Activated CD4-positive, alpha-beta memory T cell treated with anti-CD3 and anti-CD28 coated beads, Interleukin-2, amount 10 ng/mL, durations not matched to agents 7 days and 5 days (primary cell): Measurements from ENCODE around the gene CDC123. TPM values are rescaled to one million over a fixed set of nuclear protein-coding genes. Genes with fewer than 3 reads are reported as not detected.
"Not testable (repeated sequence)": the region's sequence is repeated elsewhere in the genome, so short reads cannot be mapped to it uniquely, and the experiment has no call there.

ENCODE experiments used
- CTCF ChIA-PET: fragments of 350-600 bp; sonication (Branson Sonifier 250); formaldehyde crosslinking; loops from one replicate; lab custom pipeline; 2021; ENCODE audit warnings: antibody characterized with exemption, inconsistent platforms; lab: Charles Lee
- POLR2A ChIA-PET: fragments of 350-600 bp; sonication (Branson Sonifier 250); formaldehyde crosslinking; loops from one replicate; lab custom pipeline; 2021; ENCODE audit warnings: antibody characterized with exemption; lab: Charles Lee
- DNase-seq: peaks from one replicate; pipeline ENCODE4 v3.0.0-alpha.2; 2020
- H3K27ac Mint-ChIP-seq: one replicate; pipeline ENCODE4 v1.8.0; 2021; ENCODE audit warnings: mild to moderate bottlenecking, mixed read lengths
- H3K27me3 Mint-ChIP-seq: one replicate; pipeline ENCODE4 v1.8.0; 2021; ENCODE audit warnings: mixed read lengths
- H3K36me3 Mint-ChIP-seq: one replicate; pipeline ENCODE4 v1.8.0; 2021; ENCODE audit warnings: low read depth, mixed read lengths
- H3K4me1 Mint-ChIP-seq: one replicate; pipeline ENCODE4 v1.8.0; 2021; ENCODE audit warnings: mixed read lengths
- H3K4me3 Mint-ChIP-seq: one replicate; pipeline ENCODE4 v1.8.0; 2021; ENCODE audit warnings: mild to moderate bottlenecking, mixed read lengths
- H3K9me3 Mint-ChIP-seq: one replicate; pipeline ENCODE4 v1.8.0; 2021; ENCODE audit warnings: mixed read lengths
- total RNA-seq, 2 experiments: library from RNA; stranded (reverse); gene quantifications; one replicate each; pipeline ENCODE4 v1.2.3, GENCODE V29; 2021

Gene CDC123
- total RNA-seq, 2 experiments from 2014 or later, result 89.5 to 95.1 TPM

DNA sequence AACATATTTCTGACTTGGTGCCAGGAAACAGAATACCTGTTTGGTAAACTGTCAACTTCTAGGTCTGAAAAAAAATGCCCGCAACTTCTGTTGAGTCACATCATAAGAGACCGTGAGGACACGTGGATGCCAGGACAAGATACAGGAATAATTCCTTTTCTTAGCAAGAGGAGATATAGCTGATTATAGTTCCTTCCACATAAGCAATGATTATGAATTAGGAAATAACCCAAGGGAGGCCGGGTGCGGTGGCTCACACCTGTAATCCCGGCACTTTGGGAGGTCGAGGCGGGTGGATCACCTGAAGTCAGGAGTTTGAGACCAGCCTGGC is 75.2 kb downstream of the CDC123 start:
- Mint-ChIP-seq H3K9me3 (no peaks in the 10 kb centered on the region), H3K27me3 (no peaks in the 10 kb centered on the region), H3K36me3 (no peaks in the 10 kb centered on the region), H3K27ac (no peak overlapping the region), H3K4me1 (no peaks in the 10 kb centered on the region), H3K4me3 (no peak overlapping the region)
- POLR2A ChIA-PET, result no interaction called here
- DNase-seq, result no peak
- CTCF ChIA-PET, result no interaction called here

DNA sequence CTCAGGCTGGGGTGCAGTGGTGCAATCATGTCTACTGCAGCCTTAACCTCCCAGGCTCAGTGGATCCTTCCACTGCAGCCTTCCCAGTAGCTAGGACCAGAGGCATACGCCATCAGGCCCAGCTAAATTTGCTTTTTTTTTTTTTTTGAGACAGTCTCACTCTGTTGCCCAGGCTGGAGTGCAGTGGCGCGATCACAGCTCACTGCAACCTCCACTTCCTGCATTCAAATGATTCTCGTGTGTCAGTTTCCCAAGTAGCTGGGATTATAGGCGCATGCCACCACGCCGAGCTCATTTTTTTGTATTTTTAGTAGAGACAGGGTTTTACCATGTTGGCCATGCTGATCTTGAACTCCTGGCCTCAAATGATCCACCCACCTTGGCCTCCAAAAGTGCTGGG is 81.9 kb downstream of the CDC123 start:
- not testable (repeated sequence) for H3K36me3 Mint-ChIP-seq

DNA sequence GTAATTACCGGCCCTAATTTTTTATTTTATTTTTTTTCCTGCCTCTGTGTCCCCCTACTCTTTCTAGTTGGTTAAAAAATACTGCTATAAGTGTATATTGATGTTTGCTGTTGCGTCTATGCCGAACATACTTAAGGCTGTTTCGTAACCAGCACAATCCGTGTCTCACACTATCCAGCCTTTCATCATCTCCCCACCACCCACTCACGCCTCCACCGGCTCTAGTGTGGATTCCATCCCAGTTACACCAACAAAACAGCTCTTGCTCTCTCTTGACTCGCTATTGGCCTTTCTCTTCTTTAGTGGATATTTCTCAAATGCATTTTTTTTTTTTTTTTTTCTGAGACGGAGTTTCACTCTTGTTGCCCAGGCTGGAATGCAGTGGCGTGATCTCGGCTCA is 83.3 kb downstream of the CDC123 start:
- CTCF ChIA-PET, result no interaction called here
- no peak for DNase-seq
- H3K9me3 Mint-ChIP-seq, result peaks cover 5% of the 10 kb centered on the region

More for the DNA sequence above, 81.9 kb downstream of the CDC123 start:
- CTCF ChIA-PET, result interaction anchor here (0.9 kb wide), 1 partner anchor 15 kb away, joined by 3 read pairs; no protein-coding TSS in a partner anchor
- H3K27me3 Mint-ChIP-seq, DNase-seq, H3K4me1 Mint-ChIP-seq, POLR2A ChIA-PET, H3K9me3 Mint-ChIP-seq, H3K4me3 Mint-ChIP-seq, H3K27ac Mint-ChIP-seq: not testable (repeated sequence)

DNA sequence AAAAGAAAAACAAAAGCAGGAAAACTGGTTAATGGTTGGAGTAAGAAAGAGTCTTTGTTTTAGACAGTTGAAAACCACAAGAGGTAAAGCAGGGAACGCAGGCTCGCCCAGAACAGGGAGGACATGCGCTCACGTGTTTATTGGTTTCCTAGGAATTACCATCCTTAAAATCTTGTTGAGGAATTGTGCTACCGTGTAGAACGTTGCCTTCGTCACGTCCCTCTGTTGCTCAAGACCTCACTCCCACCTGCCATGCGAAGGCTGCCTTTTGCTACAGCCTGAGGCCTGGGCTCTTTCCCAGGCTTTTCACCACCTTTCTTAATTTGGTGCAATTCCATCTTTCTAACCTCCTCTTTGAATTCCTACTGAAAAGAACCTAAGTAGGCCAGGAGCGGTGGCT is 91.8 kb downstream of the CDC123 start:
- ChIA-PET POLR2A (no interaction called here), CTCF (interaction anchor here (0.7 kb wide), 1 partner anchor 704 kb away, joined by 4 read pairs; no protein-coding TSS in a partner anchor)
- H3K27me3 Mint-ChIP-seq, result peaks cover 2% of the 10 kb centered on the region
- H3K9me3 Mint-ChIP-seq, result peaks cover 3% of the 10 kb centered on the region
- no peak for DNase-seq
- no peak overlapping the region for H3K4me3 Mint-ChIP-seq
- peaks cover 2% of the 10 kb centered on the region for H3K4me1 Mint-ChIP-seq
- no peaks in the 10 kb centered on the region for H3K36me3 Mint-ChIP-seq
- H3K27ac Mint-ChIP-seq, result no peak overlapping the region

More for the DNA sequence above, 83.3 kb downstream of the CDC123 start:
- Mint-ChIP-seq H3K36me3 (no peaks in the 10 kb centered on the region), H3K4me1 (peaks cover 1% of the 10 kb centered on the region), H3K27me3 (no peaks in the 10 kb centered on the region), H3K4me3 (no peak overlapping the region), H3K27ac (no peak overlapping the region)
- POLR2A ChIA-PET, result no interaction called here

DNA sequence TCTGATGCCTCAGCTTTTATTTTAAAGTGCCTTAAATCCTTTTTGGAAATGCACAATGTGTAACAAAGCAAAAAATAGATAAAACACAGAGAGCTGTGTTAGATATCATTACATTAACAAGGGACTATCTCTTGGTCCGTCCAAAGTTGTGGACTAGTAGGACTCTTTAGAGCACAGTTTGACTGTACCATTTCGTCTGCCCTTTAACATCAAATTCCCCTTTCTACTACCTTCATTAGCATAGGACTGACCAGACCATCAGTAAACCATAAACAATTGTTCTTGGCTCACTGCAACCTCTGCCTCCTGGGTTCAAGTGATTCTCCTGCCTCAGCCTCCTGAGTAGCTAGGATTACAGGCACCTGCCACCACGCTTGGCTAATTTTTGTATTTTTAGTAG is 101.8 kb downstream of the CDC123 start:
- H3K36me3 Mint-ChIP-seq, H3K4me1 Mint-ChIP-seq, H3K9me3 Mint-ChIP-seq, H3K4me3 Mint-ChIP-seq, H3K27me3 Mint-ChIP-seq, H3K27ac Mint-ChIP-seq, POLR2A ChIA-PET, DNase-seq: not testable (repeated sequence)
- CTCF ChIA-PET, result interaction anchor here (0.5 kb wide), 1 partner anchor 646 kb away, joined by 3 read pairs; no protein-coding TSS in a partner anchor

DNA sequence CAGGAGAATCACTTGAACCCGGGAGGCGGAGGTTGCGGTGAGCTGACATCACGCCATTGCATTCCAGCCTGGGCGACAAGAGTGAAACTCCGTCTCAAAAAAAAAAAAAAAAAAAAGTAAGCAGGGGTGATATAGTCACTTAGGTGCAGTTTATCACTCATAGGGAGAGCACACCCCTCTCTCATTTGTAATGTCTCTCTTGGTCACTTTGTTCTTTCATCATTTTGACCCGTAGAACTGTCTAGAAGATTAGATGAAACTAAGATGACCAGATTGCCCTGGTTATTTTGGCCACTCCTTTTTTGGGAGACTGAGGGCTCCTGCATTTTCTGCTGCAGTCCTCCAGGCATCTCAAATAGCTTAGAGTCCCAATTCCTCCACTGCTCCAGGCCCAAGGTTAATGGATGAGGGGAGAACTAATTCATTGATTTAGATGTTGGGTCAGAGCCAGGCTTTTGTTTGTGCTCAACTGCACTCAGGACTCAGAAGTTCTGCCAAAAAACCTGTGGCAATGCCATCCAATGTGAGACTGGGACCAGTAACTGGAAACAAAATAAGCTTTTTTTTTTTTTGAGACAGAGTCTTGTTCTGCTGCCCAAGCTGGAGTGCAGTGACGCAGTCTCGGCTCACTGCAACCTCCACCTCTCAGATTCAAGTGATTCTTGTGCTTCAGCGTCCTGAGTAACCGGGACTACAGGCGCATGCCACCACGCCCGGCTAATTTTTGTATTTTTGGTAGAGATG is 103.4 kb downstream of the CDC123 start:
- Mint-ChIP-seq H3K4me1 (no peaks in the 10 kb centered on the region), H3K36me3 (no peaks in the 10 kb centered on the region), H3K27ac (no peak overlapping the region), H3K4me3 (no peak overlapping the region), H3K9me3 (peaks cover 1% of the 10 kb centered on the region), H3K27me3 (peaks cover 2% of the 10 kb centered on the region)
- POLR2A ChIA-PET, result no interaction called here
- no peak for DNase-seq
- CTCF ChIA-PET, result interaction anchor here (0.7 kb wide), 1 partner anchor 72 kb away, joined by 3 read pairs; no protein-coding TSS in a partner anchor

Other genes with a start within 250 kb of the CDC123 start
- 10 to 100 TPM; 26.7 to 28.5 TPM for gene UPF2, start 153.4 kb upstream of the CDC123 start, total RNA-seq
- gene DHTKD1, start 127.2 kb upstream of the CDC123 start, total RNA-seq, result 10 to 100 TPM; 16.9 to 17.8 TPM
- gene SEC61A2, start 66.5 kb upstream of the CDC123 start, total RNA-seq, result 10 to 100 TPM; 11.7 to 12.8 TPM
- 10 to 100 TPM; 91.6 to 91.7 TPM for gene NUDT5, start 297 bp upstream of the CDC123 start, total RNA-seq
- gene CAMK1D, start 153.4 kb downstream of the CDC123 start, total RNA-seq, result 10 to 100 TPM; 16.7 to 17.8 TPM